ENCODE data around the gene ANAPC15. TPM values are rescaled to one million over a fixed set of nuclear protein-coding genes. Genes with fewer than 3 reads are reported as not detected.

The ANAPC15 gene
- total and polyA plus RNA-seq, 4 donors = 8.4 to 22.4 (median 15.0) TPM

DNA sequence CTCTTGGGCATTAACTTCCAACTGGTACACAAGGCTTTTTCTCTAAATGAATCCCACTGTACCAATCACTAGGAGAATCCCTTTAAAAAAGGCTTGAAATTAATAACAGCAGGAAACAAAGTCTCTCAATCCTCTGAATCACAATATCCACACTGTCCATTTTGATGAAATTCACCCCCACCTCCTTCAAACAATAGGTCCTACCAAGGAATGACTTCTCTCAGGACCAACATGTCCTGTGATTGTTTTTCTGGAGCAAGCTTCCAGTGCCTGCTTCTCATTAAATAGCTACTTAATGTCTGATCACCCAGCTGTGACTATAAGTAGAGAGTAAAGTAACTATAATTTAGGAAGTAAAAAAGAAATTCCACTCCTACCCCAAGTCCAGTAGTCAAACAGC lies 45.2 kb downstream of the ANAPC15 start:
- H3K27me3 ChIP-seq (ENCODE audit: control insufficient read depth in 4 of 4, insufficient read depth in 4 of 4, low read length in 3 of 4) = no peaks in the 10 kb centered on the region
- no peak overlapping the region for H3K27ac ChIP-seq (ENCODE audit: low read depth in 1 of 2, low read length in 2 of 2)
- H3K4me3 ChIP-seq (ENCODE audit: low read depth in 1 of 3, low read length in 3 of 3) = no peak overlapping the region
- TF ChIP-seq, protein P1, sequence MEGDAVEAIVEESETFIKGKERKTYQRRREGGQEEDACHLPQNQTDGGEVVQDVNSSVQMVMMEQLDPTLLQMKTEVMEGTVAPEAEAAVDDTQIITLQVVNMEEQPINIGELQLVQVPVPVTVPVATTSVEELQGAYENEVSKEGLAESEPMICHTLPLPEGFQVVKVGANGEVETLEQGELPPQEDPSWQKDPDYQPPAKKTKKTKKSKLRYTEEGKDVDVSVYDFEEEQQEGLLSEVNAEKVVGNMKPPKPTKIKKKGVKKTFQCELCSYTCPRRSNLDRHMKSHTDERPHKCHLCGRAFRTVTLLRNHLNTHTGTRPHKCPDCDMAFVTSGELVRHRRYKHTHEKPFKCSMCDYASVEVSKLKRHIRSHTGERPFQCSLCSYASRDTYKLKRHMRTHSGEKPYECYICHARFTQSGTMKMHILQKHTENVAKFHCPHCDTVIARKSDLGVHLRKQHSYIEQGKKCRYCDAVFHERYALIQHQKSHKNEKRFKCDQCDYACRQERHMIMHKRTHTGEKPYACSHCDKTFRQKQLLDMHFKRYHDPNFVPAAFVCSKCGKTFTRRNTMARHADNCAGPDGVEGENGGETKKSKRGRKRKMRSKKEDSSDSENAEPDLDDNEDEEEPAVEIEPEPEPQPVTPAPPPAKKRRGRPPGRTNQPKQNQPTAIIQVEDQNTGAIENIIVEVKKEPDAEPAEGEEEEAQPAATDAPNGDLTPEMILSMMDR (IDR thresholded peaks at IDR 0.05; ENCODE audit: low read depth, low read length, missing input control) = no peak
- TF ChIP-seq, protein P2, sequence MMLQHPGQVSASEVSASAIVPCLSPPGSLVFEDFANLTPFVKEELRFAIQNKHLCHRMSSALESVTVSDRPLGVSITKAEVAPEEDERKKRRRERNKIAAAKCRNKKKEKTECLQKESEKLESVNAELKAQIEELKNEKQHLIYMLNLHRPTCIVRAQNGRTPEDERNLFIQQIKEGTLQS (IDR thresholded peaks at IDR 0.05) = no peak
- TF ChIP-seq, protein P3, sequence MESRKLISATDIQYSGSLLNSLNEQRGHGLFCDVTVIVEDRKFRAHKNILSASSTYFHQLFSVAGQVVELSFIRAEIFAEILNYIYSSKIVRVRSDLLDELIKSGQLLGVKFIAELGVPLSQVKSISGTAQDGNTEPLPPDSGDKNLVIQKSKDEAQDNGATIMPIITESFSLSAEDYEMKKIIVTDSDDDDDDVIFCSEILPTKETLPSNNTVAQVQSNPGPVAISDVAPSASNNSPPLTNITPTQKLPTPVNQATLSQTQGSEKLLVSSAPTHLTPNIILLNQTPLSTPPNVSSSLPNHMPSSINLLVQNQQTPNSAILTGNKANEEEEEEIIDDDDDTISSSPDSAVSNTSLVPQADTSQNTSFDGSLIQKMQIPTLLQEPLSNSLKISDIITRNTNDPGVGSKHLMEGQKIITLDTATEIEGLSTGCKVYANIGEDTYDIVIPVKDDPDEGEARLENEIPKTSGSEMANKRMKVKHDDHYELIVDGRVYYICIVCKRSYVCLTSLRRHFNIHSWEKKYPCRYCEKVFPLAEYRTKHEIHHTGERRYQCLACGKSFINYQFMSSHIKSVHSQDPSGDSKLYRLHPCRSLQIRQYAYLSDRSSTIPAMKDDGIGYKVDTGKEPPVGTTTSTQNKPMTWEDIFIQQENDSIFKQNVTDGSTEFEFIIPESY (IDR thresholded peaks at IDR 0.05) = no peak
- peaks cover 0 to 14% (median 6%) of the 10 kb centered on the region in 4 donors for H3K4me1 ChIP-seq (ENCODE audit: control insufficient read depth in 4 of 4, insufficient read depth in 4 of 4, low read length in 3 of 4)
- H3K9ac ChIP-seq (ENCODE audit: low read depth in 1 of 2, low read length in 2 of 2) = no peak overlapping the region
- no peaks in the 10 kb centered on the region for H3K9me3 ChIP-seq (ENCODE audit: control insufficient read depth in 4 of 4, low read length in 3 of 4)
- no peak for DNase-seq (ENCODE audit: low spot score)
- peaks cover 0 to 3% (median 0%) of the 10 kb centered on the region in 4 donors for H3K36me3 ChIP-seq (ENCODE audit: control insufficient read depth in 4 of 4, insufficient read depth in 3 of 4, low read depth in 1 of 4, low read length in 3 of 4)

DNA sequence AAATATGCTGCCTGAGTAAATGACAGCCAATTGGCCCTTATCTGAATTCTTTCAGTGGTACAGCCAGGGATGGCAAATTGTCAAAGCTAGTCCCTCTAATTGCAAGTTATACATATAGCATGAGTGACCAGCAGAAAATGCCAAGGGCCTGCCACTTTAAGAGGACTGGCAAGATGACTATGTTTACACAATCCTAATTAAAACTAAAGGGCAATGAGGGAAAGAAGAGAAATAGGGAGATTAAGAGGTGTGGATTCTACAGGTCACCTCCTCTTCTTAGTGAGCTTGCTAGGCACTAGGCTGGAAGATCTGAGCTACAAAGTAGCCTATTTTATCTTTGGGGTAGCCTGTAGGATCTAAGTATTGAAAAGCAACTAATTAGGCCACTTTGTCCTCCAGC lies 45.6 kb downstream of the ANAPC15 start:
- H3K9me3 ChIP-seq (ENCODE audit: control insufficient read depth in 4 of 4, low read length in 3 of 4) = no peaks in the 10 kb centered on the region
- H3K4me1 ChIP-seq (ENCODE audit: control insufficient read depth in 4 of 4, insufficient read depth in 4 of 4, low read length in 3 of 4) = peaks cover 0 to 14% (median 6%) of the 10 kb centered on the region in 4 donors
- H3K9ac ChIP-seq (ENCODE audit: low read depth in 1 of 2, low read length in 2 of 2) = no peak overlapping the region
- no peak overlapping the region for H3K4me3 ChIP-seq (ENCODE audit: low read depth in 1 of 3, low read length in 3 of 3)
- H3K36me3 ChIP-seq (ENCODE audit: control insufficient read depth in 4 of 4, insufficient read depth in 3 of 4, low read depth in 1 of 4, low read length in 3 of 4) = peaks cover 0 to 3% (median 0%) of the 10 kb centered on the region in 4 donors
- no peak for TF ChIP-seq RXRA (IDR thresholded peaks at IDR 0.05)
- TF ChIP-seq NR2F2 (IDR thresholded peaks at IDR 0.05) = no peak
- no peak for TF ChIP-seq FOXA1 (IDR thresholded peaks at IDR 0.05)
- TF ChIP-seq, protein P1 (IDR thresholded peaks at IDR 0.05; ENCODE audit: low read depth, low read length, missing input control) = no peak
- no peak for TF ChIP-seq HNF4G (IDR thresholded peaks at IDR 0.05)
- TF ChIP-seq, protein P4, sequence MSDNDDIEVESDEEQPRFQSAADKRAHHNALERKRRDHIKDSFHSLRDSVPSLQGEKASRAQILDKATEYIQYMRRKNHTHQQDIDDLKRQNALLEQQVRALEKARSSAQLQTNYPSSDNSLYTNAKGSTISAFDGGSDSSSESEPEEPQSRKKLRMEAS (IDR thresholded peaks at IDR 0.05) = no peak
- TF ChIP-seq RAD21 (IDR thresholded peaks at IDR 0.05) = no peak
- no peak for TF ChIP-seq JUND (IDR thresholded peaks at IDR 0.05)
- TF ChIP-seq, protein P3 (IDR thresholded peaks at IDR 0.05) = no peak
- H3K27ac ChIP-seq (ENCODE audit: low read depth in 1 of 2, low read length in 2 of 2) = no peak overlapping the region
- no peaks in the 10 kb centered on the region for H3K27me3 ChIP-seq (ENCODE audit: control insufficient read depth in 4 of 4, insufficient read depth in 4 of 4, low read length in 3 of 4)
- no peak for DNase-seq (ENCODE audit: low spot score)

All from liver (tissue), 9 donors.